WTC11 (cell line): ENCODE results near the gene SLC6A16. TPM values are rescaled to one million over a fixed set of nuclear protein-coding genes. Genes with fewer than 3 reads are reported as not detected.

ENCODE experiments used
- ATAC-seq: fragments of 200-7000 bp; cut with Tn5 transposase; 2 replicates; pipeline ENCODE4 v1.10.0; 2021; ENCODE audit warnings: mild to moderate bottlenecking, moderate library complexity
- CTCF ChIA-PET: fragments of 300-600 bp; sonication (Branson Sonifier 250); formaldehyde crosslinking; loops from one replicate; lab custom pipeline; 2021; ENCODE audit warnings: antibody characterized with exemption; lab: Charles Lee
- POLR2A ChIA-PET: fragments of 350-600 bp; sonication (Branson Sonifier 250); formaldehyde crosslinking; loops from one replicate; lab custom pipeline; 2021; ENCODE audit warnings: antibody characterized with exemption; lab: Charles Lee
- DNase-seq: peaks from one replicate; pipeline ENCODE4 v3.0.0; 2021; ENCODE audit warnings: low spot score
- H3K27ac Mint-ChIP-seq: 2 replicates; pipeline ENCODE4 v1.8.0; 2021; ENCODE audit warnings: mixed read lengths
- H3K27me3 Mint-ChIP-seq: 2 replicates; pipeline ENCODE4 v1.8.0; 2021; ENCODE audit warnings: low read depth, mild to moderate bottlenecking, moderate library complexity, mixed read lengths
- H3K36me3 Mint-ChIP-seq: 2 replicates; pipeline ENCODE4 v1.8.0; 2021; ENCODE audit warnings: mixed read lengths
- H3K4me1 Mint-ChIP-seq: 2 replicates; pipeline ENCODE4 v1.8.0; 2022; ENCODE audit warnings: mixed read lengths
- H3K4me3 Mint-ChIP-seq: 2 replicates; pipeline ENCODE4 v1.8.0; 2021; ENCODE audit warnings: mild to moderate bottlenecking, moderate library complexity, mixed read lengths
- H3K9me3 Mint-ChIP-seq: 2 replicates; pipeline ENCODE4 v1.8.0; 2021; ENCODE audit warnings: mixed read lengths
- ELF4 ChIP-seq: sonication (generic); formaldehyde crosslinking; IDR thresholded peaks from 2 replicates; pipeline ENCODE4 v1.8.1; 2022; ENCODE audit warnings: low read depth, mild to moderate bottlenecking, moderate library complexity, missing genetic modification reagents
- ETV6 ChIP-seq: sonication (generic); formaldehyde crosslinking; IDR thresholded peaks from 2 replicates; pipeline ENCODE4 v1.8.1; 2022; ENCODE audit warnings: mild to moderate bottlenecking, missing genetic modification reagents
- HMGA2 ChIP-seq: fragments of 250-450 bp; sonication (Bioruptor Pico); IDR thresholded peaks from 2 replicates; pipeline ENCODE4 v1.4.0; 2021; ENCODE audit warnings: mild to moderate bottlenecking, moderate library complexity
- JAZF1 ChIP-seq: fragments of 250-450 bp; sonication (Bioruptor Pico); IDR thresholded peaks from 2 replicates; pipeline ENCODE4 v1.9.0; 2021; ENCODE audit warnings: moderate library complexity, mild to moderate bottlenecking, inconsistent platforms
- MLX ChIP-seq: sonication (generic); formaldehyde crosslinking; IDR thresholded peaks from 2 replicates; pipeline ENCODE4 v1.8.1; 2023; ENCODE audit warnings: mild to moderate bottlenecking, missing genetic modification reagents, moderate library complexity
- MXD4 ChIP-seq: fragments of 250-450 bp; sonication (Bioruptor Pico); IDR thresholded peaks from 2 replicates; pipeline ENCODE4 v1.8.0; 2021; ENCODE audit warnings: mild to moderate bottlenecking, moderate library complexity, borderline replicate concordance
- NFATC4 ChIP-seq: fragments of 250-450 bp; sonication (Bioruptor Pico); IDR thresholded peaks from 2 replicates; pipeline ENCODE4 v1.9.0; 2021; ENCODE audit warnings: mild to moderate bottlenecking
- NR1H2 ChIP-seq: sonication (generic); formaldehyde crosslinking; IDR thresholded peaks from 2 replicates; pipeline ENCODE4 v1.9.0; 2021; ENCODE audit warnings: mild to moderate bottlenecking, moderate library complexity, missing genetic modification reagents
- ZBTB21 ChIP-seq: sonication (generic); formaldehyde crosslinking; IDR thresholded peaks from 2 replicates; pipeline ENCODE4 v1.8.1; 2023; ENCODE audit warnings: mild to moderate bottlenecking, missing genetic modification reagents, borderline replicate concordance
- ZNF263 ChIP-seq: sonication (generic); formaldehyde crosslinking; IDR thresholded peaks from 2 replicates; pipeline ENCODE4 v1.8.1; 2022; ENCODE audit warnings: low read depth, mild to moderate bottlenecking, moderate library complexity, missing genetic modification reagents
- ZNF317 ChIP-seq: sonication (generic); formaldehyde crosslinking; IDR thresholded peaks from 2 replicates; pipeline ENCODE4 v1.8.1; 2023; ENCODE audit warnings: low read depth, mild to moderate bottlenecking, moderate library complexity, missing genetic modification reagents, borderline replicate concordance
- ZNF416 ChIP-seq: fragments of 250-450 bp; sonication (Bioruptor Pico); IDR thresholded peaks from 2 replicates; pipeline ENCODE4 v1.9.0; 2021; ENCODE audit warnings: mild to moderate bottlenecking, inconsistent platforms
- ZSCAN18 ChIP-seq: fragments of 250-450 bp; sonication (Bioruptor Pico); IDR thresholded peaks from 2 replicates; pipeline ENCODE4 v2.1.2; 2022; ENCODE audit warnings: mild to moderate bottlenecking, moderate library complexity
- total RNA-seq: library from RNA; stranded (reverse); gene quantifications from 3 replicates; pipeline ENCODE4 v1.2.3, GENCODE V29; 2021
- TF ChIP-seq, protein P1 (sequence below): fragments of 200-600 bp; IDR thresholded peaks from 2 replicates; pipeline ENCODE4 v1.8.0; 2022; ENCODE audit warnings: antibody characterized with exemption
- TF ChIP-seq, protein P2 (sequence below): sonication (generic); formaldehyde crosslinking; IDR thresholded peaks from 2 replicates; pipeline ENCODE4 v1.8.1; 2022; ENCODE audit warnings: mild to moderate bottlenecking, moderate library complexity, missing genetic modification reagents
- TF ChIP-seq, protein P3 (sequence below): sonication (generic); formaldehyde crosslinking; IDR thresholded peaks from 2 replicates; pipeline ENCODE4 v1.8.0; 2023; ENCODE audit warnings: missing genetic modification reagents, mild to moderate bottlenecking, borderline replicate concordance
- TF ChIP-seq, protein P4 (sequence below): sonication (generic); formaldehyde crosslinking; IDR thresholded peaks from 2 replicates; pipeline ENCODE4 v1.8.0; 2022; ENCODE audit warnings: missing genetic modification reagents
- TF ChIP-seq, protein P5 (sequence below): sonication (generic); formaldehyde crosslinking; IDR thresholded peaks from 2 replicates; pipeline ENCODE4 v1.8.1; 2022; ENCODE audit warnings: missing genetic modification reagents, borderline replicate concordance
- TF ChIP-seq, protein P6 (sequence below): sonication (generic); formaldehyde crosslinking; IDR thresholded peaks from 2 replicates; pipeline ENCODE4 v1.8.1; 2022; ENCODE audit warnings: mild to moderate bottlenecking, missing genetic modification reagents, moderate library complexity, borderline replicate concordance

Gene SLC6A16
- total RNA-seq, 1 experiment from 2014 or later: 1.5 TPM

DNA sequence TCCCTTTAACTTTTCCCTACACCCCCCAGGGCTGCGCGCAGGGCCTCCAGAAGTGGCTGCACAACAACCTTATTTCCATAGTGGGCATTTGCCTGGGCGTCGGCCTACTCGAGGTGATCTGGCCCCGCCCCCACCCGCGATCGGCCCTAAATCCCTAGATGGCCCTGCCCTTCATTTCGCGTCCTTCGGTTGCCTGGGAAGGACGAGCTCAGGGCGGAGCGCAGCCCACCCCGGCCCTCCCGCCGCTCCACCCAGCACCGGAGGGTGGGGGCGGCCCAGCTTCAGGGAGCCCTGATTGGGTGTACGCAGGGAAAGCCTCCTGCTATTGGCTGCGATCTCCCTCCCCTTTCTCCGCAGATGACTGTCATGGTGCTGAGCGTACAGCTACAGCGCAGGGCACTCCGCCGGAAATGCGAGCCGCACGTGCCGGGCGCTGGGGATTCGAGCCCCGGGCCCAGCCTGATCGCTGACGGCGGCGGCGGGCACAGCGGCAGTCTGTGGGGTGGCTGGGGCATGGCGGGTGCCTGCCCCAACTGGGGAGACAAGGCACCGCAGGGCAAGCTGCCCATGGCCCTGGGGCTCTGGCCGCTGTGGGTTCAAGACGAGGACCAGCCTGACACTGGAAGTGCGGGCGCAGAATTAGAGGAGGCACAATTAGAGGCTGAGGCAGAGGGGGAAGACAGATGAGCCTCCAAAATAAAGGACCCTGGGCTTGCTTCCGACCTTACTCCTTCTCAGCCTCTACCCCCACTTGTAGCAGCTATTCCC lies 14.5 kb upstream of the SLC6A16 start:
- peaks cover 39% of the 10 kb centered on the region for H3K27me3 Mint-ChIP-seq
- CTCF ChIA-PET: interaction anchor here (0.5 to 3.5 kb wide), 24 partner anchors 9 to 346 kb away, joined by 3 to 20 read pairs (median 4); partner anchors contain the start of genes DKKL1, RUVBL2 and TEAD2
- peaks cover 41% of the 10 kb centered on the region for H3K36me3 Mint-ChIP-seq
- peak overlapping the region; percentile 95 for H3K27ac Mint-ChIP-seq
- ATAC-seq: peak; percentile 85
- POLR2A ChIA-PET: interaction anchor here (0.5 to 1.7 kb wide), 6 partner anchors 22 to 588 kb away, joined by 3 to 12 read pairs (median 4); partner anchors contain the start of genes ALDH16A1 and TEAD2
- H3K4me3 Mint-ChIP-seq: peak overlapping the region; percentile 83
- no peaks in the 10 kb centered on the region for H3K9me3 Mint-ChIP-seq
- H3K4me1 Mint-ChIP-seq: peaks cover 24% of the 10 kb centered on the region
- peak; percentile 93 for DNase-seq
- TF ChIP-seq ETV6 (CRISPR knock-in tag) (peak; percentile 96; the same call in 1 of the 2 replicates), ZBTB21 (CRISPR knock-in tag) (peak; percentile 92; the same call in 1 of the 2 replicates), MLX (CRISPR knock-in tag) (peak; percentile 89; the same call in 1 of the 2 replicates), ZSCAN18 (CRISPR knock-in tag) (no peak), ELF4 (CRISPR knock-in tag) (peak; percentile 78; the same call in 1 of the 2 replicates), NFATC4 (CRISPR knock-in tag) (no peak), ZNF263 (CRISPR knock-in tag) (no peak), ZNF416 (CRISPR knock-in tag) (peak; percentile 23; the same call in 1 of the 2 replicates), MXD4 (CRISPR knock-in tag) (no peak), ZNF317 (CRISPR knock-in tag) (peak; percentile 79), NR1H2 (CRISPR knock-in tag) (peak; percentile 43; the same call in 1 of the 2 replicates), HMGA2 (no peak), JAZF1 (CRISPR knock-in tag) (no peak)
- TF ChIP-seq, protein P1, sequence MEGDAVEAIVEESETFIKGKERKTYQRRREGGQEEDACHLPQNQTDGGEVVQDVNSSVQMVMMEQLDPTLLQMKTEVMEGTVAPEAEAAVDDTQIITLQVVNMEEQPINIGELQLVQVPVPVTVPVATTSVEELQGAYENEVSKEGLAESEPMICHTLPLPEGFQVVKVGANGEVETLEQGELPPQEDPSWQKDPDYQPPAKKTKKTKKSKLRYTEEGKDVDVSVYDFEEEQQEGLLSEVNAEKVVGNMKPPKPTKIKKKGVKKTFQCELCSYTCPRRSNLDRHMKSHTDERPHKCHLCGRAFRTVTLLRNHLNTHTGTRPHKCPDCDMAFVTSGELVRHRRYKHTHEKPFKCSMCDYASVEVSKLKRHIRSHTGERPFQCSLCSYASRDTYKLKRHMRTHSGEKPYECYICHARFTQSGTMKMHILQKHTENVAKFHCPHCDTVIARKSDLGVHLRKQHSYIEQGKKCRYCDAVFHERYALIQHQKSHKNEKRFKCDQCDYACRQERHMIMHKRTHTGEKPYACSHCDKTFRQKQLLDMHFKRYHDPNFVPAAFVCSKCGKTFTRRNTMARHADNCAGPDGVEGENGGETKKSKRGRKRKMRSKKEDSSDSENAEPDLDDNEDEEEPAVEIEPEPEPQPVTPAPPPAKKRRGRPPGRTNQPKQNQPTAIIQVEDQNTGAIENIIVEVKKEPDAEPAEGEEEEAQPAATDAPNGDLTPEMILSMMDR: no peak
- TF ChIP-seq, protein P2, sequence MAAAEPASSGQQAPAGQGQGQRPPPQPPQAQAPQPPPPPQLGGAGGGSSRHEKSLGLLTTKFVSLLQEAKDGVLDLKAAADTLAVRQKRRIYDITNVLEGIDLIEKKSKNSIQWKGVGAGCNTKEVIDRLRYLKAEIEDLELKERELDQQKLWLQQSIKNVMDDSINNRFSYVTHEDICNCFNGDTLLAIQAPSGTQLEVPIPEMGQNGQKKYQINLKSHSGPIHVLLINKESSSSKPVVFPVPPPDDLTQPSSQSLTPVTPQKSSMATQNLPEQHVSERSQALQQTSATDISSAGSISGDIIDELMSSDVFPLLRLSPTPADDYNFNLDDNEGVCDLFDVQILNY (CRISPR knock-in tag): peak; percentile 98
- TF ChIP-seq, protein P3, sequence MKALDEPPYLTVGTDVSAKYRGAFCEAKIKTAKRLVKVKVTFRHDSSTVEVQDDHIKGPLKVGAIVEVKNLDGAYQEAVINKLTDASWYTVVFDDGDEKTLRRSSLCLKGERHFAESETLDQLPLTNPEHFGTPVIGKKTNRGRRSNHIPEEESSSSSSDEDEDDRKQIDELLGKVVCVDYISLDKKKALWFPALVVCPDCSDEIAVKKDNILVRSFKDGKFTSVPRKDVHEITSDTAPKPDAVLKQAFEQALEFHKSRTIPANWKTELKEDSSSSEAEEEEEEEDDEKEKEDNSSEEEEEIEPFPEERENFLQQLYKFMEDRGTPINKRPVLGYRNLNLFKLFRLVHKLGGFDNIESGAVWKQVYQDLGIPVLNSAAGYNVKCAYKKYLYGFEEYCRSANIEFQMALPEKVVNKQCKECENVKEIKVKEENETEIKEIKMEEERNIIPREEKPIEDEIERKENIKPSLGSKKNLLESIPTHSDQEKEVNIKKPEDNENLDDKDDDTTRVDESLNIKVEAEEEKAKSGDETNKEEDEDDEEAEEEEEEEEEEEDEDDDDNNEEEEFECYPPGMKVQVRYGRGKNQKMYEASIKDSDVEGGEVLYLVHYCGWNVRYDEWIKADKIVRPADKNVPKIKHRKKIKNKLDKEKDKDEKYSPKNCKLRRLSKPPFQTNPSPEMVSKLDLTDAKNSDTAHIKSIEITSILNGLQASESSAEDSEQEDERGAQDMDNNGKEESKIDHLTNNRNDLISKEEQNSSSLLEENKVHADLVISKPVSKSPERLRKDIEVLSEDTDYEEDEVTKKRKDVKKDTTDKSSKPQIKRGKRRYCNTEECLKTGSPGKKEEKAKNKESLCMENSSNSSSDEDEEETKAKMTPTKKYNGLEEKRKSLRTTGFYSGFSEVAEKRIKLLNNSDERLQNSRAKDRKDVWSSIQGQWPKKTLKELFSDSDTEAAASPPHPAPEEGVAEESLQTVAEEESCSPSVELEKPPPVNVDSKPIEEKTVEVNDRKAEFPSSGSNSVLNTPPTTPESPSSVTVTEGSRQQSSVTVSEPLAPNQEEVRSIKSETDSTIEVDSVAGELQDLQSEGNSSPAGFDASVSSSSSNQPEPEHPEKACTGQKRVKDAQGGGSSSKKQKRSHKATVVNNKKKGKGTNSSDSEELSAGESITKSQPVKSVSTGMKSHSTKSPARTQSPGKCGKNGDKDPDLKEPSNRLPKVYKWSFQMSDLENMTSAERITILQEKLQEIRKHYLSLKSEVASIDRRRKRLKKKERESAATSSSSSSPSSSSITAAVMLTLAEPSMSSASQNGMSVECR (CRISPR knock-in tag): peak; percentile 95
- TF ChIP-seq, protein P4, sequence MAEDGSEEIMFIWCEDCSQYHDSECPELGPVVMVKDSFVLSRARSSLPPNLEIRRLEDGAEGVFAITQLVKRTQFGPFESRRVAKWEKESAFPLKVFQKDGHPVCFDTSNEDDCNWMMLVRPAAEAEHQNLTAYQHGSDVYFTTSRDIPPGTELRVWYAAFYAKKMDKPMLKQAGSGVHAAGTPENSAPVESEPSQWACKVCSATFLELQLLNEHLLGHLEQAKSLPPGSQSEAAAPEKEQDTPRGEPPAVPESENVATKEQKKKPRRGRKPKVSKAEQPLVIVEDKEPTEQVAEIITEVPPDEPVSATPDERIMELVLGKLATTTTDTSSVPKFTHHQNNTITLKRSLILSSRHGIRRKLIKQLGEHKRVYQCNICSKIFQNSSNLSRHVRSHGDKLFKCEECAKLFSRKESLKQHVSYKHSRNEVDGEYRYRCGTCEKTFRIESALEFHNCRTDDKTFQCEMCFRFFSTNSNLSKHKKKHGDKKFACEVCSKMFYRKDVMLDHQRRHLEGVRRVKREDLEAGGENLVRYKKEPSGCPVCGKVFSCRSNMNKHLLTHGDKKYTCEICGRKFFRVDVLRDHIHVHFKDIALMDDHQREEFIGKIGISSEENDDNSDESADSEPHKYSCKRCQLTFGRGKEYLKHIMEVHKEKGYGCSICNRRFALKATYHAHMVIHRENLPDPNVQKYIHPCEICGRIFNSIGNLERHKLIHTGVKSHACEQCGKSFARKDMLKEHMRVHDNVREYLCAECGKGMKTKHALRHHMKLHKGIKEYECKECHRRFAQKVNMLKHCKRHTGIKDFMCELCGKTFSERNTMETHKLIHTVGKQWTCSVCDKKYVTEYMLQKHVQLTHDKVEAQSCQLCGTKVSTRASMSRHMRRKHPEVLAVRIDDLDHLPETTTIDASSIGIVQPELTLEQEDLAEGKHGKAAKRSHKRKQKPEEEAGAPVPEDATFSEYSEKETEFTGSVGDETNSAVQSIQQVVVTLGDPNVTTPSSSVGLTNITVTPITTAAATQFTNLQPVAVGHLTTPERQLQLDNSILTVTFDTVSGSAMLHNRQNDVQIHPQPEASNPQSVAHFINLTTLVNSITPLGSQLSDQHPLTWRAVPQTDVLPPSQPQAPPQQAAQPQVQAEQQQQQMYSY: 0 out of 2 replicates have a peak, but pooled peaks have one; percentile 35
- TF ChIP-seq, protein P5, sequence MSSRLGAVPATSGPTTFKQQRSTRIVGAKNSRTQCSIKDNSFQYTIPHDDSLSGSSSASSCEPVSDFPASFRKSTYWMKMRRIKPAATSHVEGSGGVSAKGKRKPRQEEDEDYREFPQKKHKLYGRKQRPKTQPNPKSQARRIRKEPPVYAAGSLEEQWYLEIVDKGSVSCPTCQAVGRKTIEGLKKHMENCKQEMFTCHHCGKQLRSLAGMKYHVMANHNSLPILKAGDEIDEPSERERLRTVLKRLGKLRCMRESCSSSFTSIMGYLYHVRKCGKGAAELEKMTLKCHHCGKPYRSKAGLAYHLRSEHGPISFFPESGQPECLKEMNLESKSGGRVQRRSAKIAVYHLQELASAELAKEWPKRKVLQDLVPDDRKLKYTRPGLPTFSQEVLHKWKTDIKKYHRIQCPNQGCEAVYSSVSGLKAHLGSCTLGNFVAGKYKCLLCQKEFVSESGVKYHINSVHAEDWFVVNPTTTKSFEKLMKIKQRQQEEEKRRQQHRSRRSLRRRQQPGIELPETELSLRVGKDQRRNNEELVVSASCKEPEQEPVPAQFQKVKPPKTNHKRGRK (CRISPR knock-in tag): no peak
- TF ChIP-seq, protein P6, sequence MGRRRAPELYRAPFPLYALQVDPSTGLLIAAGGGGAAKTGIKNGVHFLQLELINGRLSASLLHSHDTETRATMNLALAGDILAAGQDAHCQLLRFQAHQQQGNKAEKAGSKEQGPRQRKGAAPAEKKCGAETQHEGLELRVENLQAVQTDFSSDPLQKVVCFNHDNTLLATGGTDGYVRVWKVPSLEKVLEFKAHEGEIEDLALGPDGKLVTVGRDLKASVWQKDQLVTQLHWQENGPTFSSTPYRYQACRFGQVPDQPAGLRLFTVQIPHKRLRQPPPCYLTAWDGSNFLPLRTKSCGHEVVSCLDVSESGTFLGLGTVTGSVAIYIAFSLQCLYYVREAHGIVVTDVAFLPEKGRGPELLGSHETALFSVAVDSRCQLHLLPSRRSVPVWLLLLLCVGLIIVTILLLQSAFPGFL: no peak; the same call in 1 of the 2 replicates
